Fibroblast of mammary gland (primary cell): Measurements from ENCODE around the gene GRIK2.
"Not testable (repeated sequence)": the region's sequence is repeated elsewhere in the genome, so short reads cannot be mapped to it uniquely, and the experiment has no call there.

Experiments used
- DNase-seq: peaks from one replicate; pipeline ENCODE4 v3.0.0-alpha.2; 2010; ENCODE audit warnings: low read depth
- H3K4me3 ChIP-seq: 2 replicates; pipeline ENCODE4 v1.5.1; 2011; ENCODE audit warnings: low read depth, mild to moderate bottlenecking, low read length, moderate library complexity; ENCODE audit not compliant: control insufficient read depth
- CTCF ChIP-seq: conservative IDR thresholded peaks from 2 replicates; pipeline ENCODE4 v1.5.1; 2011; ENCODE audit warnings: low read depth, low read length, inconsistent platforms; ENCODE audit not compliant: control insufficient read depth, insufficient read depth

Gene GRIK2

GRCh38 chr6:101379926-101380325, 13.6 kb upstream of the GRIK2 start:
- no peak overlapping the region for H3K4me3 ChIP-seq
- no peak for TF ChIP-seq CTCF
- DNase-seq, result no peak

DNA sequence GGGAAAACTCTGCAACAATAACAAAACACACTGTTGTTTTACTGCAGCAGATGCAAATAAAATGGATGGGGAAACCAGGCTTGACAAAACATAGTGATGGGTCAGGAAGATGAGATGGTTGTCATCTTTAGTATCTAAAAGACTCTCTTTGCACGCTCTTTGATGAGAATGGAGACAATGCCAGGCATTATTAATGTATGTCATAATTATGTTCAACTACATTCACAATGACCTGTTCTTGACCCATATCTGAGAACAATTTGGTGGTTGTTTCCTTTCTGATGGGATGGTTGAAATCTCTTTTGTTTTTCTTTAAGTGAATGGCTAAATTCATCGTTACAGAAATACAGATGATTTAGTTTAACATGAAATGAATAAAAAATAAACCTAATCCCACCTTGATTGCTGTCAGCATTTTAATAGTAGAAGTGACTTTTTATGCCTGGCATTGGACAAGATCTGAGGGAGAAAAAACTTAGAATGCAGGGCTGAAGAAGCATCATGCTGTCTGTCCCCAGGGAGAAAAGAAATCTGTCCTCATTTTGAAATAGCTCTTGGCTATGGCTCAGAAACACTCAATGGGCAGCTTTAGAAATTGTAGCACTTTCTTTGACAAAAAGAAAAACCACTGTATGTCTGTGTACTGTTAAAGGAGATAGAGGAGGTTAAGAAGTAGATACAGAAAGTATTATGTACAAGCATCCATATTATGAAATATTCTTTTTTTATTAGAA, 12.4 kb upstream of the GRIK2 start:
- no peak overlapping the region for H3K4me3 ChIP-seq
- no peak for DNase-seq
- no peak for TF ChIP-seq CTCF

- not testable (repeated sequence) for H3K4me3 ChIP-seq, DNase-seq
Observed at GRCh38 chr6:101383747-101384146, 9.8 kb upstream of the GRIK2 start.

GRCh38 chr6:101386982-101387381, 6.5 kb upstream of the GRIK2 start:
- no peak overlapping the region for H3K4me3 ChIP-seq
- TF ChIP-seq CTCF, result peak; percentile 34
- no peak for DNase-seq

DNA sequence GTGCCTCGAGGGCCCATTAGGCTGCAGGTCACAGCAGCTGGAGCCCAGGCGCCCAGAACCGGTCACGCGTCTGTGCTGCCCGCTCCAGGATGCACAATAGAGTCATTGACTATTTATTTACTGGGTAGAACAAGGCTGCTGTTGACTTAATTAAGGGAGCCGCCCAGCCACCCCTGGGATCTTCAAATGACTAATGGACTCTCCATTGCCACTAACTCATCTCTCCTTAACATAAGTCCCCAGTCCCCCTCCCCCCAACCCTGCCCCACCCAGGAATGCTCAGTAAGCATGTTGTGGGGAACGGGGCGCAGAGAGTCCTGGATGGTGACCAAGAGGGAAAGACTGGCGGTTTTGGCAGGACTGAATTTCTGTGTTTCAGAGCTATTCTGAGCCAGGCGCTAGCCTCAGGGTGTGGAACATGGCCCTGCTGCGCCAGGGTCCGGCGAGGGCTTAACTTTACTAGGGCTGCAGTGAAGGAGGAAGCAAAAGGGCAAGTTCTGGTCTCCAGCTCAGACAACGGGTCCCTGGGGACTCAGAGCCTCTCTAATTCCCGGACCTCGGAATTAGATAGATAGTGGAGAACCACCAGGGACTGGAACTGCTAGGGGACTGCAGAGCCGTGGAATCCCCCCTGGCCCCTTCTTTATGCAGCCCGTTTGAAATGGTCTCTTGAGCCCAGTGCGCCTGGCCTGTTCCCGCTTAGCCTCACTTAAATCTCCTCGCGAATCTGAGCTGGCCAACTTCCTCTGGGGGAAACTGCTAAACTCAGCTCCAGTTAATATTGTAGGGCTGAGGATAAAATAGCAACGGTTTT, 1.5 kb upstream of the GRIK2 start:
- no peak for TF ChIP-seq CTCF
- no peak overlapping the region for H3K4me3 ChIP-seq

DNA sequence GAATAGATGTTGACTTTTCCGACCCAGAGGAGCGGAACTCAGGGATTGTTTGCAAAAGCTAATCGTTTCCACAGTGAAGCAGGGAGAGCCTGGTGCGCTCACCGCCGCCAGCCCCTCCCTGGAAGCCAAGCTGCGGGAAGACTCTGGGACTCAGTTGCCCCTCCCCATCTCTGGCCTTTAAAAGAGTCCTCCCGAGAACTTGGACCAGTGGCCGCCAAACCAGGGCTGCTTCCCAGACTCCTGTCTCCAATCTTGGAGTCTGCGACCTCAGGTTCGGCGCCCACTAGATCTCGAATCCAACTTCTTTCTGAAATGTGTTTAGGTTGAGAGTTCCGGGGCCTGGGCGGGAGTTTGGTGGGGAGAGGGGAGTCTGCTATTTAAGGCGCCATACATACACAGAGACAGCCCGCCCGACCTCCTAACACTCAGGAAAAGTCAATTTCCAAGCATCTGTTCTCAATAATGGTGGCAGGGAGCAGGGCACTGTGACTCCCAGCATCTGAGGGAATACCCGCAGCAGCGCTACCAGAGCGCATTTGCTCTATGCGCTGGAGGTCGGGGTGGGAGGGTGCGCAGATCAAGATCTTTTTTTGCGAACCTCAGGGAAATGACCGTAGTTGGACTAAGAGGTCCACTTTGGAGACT, 800 bp upstream of the GRIK2 start:
- peak overlapping the region; percentile 47 for H3K4me3 ChIP-seq
- TF ChIP-seq CTCF, result no peak

More for the DNA sequence above, 1.5 kb upstream of the GRIK2 start:
- peak; percentile 29 for DNase-seq

GRCh38 chr6:101393829-101394251, 332 bp downstream of the GRIK2 start:
- peak overlapping the region; percentile 47 for H3K4me3 ChIP-seq
- DNase-seq, result no peak
- TF ChIP-seq CTCF, result no peak

More for the DNA sequence above, 800 bp upstream of the GRIK2 start:
- no peak for DNase-seq
